Stimulated activated CD4-positive, alpha-beta T cell treated with anti-CD3 and anti-CD28 coated beads, Interleukin-1b, Interleukin-23, amount 100 ng/mL, for 48 hours (primary cell): ENCODE measurements around the gene SLC6A1.

Experiments used
- DNase-seq: peaks from one replicate; pipeline ENCODE4 v3.0.0-alpha.2; 2020

The SLC6A1 gene

DNA sequence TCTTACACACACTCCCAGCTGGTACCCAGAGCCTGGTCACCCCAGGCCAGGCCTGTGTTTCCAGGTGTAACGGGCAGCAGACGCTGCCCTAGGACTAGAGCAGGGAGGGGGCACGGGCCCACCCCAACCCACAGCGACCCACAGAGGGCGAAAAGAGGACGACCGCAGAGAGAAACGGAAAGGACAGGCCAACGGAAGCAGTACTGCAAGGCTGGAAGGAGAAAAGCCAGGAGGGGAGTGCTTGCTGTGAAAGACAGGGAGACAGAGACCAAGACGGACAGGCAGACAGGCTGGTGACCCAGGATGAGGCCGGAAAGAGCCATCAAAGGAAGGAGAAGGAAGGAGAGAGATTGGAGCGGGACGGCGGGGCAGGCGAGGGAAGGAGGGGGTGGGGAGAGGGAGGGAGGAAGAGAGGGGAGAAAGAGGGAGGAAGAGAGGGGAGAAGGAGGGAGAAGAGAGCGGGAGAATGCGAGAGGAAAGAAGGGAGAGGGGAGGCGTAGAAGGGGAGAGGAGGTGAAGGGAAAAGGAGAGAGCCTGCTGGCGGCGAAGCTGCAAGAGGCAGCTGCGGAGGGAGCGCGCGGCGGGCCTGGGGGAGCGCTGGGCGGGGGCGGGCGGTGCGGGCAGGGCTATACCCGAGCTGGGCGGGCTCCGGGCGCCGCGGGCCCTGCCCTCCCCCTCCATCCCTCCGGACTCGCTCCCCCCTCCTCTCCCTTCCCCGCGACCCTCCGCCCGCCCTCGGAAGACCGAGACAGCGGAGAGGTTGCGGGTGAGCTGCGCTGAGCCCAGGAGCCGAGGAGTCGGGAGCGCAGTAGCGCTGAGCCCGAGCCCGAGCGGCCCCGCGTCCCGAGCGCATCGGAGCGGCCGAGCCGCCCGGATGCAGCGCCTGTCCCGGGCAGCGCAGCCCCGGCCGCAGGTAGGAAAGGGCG, at the start of gene SLC6A1:
Gene SLC6A1 (plus strand): TSS at position 732 of the 926 bp plus-strand sequence. CDS start 24,464 bp downstream, outside the sequence.
- no peak for DNase-seq

DNA sequence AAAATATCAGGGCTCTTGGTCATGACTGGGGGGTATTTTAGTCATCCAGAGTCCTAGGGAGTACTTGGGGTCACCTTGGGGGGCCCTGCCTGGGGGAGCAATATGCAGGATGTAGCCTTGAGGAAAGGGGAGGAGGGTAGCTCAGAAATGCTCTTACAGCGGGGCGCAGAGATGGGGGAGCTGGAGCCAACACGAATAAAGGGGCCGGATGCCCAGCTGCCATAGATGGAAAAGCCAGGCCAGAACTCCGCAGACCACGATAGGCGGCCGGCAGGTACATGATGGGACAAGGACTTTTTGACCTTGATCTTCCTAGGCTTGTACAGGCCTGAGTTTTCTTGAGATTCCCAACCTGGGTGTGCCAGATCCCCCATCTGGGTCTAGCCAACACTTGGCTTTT, 47.7 kb upstream of the SLC6A1 start:
- DNase-seq, result no peak

DNA sequence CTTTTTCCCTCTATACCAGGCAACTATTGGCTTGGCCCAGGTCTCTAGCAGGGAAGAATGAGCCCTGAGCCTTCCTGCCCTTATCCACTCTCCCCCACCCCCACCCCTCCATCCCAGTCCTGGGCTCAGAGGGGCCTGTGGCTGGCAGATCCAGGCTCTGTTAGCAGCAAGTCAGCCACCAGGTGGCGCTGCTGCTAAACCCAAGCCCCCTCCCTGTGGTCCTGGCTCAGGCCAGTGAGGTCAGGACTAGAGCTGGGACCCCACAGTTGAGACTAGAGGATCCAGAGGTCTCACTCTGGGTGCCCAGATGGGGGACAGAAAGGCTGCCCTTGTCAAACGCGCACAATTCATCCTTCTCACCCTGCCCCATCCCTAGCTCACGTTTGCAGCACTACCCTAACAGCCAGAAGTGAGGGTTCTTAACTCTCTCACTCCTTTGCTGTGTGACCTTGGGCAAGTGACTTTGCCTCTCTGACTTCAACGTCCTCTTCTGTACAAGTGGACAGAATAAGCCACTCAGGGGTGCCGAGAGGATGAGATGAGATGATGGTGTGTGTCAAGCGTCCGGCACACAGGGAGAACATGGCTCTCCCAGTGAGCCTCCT, 46.8 kb upstream of the SLC6A1 start:
- DNase-seq, result peak; percentile 41

- DNase-seq, result no peak
Measured at GRCh38 chr3:10946526-10946925, 46.0 kb upstream of the SLC6A1 start.

GRCh38 chr3:10948326-10948725, 44.2 kb upstream of the SLC6A1 start:
- no peak for DNase-seq

- DNase-seq, result no peak
Measured at GRCh38 chr3:10949197-10949596, 43.4 kb upstream of the SLC6A1 start.

GRCh38 chr3:10950476-10951294, 41.9 kb upstream of the SLC6A1 start:
- DNase-seq, result no peak

DNA sequence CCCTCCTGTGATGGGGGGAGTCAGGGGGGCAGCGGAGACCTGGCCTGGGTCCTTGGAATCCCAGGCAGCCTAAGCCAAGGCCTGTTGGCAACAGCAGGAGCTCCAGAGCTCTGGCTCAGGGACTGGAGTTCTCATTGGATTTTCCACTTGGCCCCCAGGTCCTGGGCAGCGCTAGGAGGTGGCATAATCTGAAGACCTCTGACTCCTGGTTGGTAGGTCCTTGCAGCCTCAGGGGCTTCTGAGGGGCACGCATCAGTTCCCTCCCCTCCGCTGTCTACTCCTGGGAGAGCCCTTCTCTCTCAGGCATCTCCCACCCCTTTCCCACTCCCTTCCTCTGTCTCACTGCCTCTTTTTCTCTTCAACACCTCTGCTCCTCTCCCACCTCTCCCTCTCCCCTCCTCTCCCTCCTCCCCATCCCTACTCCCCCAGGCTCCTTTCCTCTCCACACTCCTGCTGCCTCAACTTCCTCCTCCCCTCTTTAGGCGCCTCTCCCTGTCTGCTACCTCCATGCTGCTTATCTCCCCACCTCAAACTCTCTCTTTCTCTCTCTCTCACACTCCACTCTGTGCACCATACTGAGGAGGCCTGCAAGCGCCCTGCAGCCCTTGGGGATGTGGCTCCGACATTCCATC, 41.1 kb upstream of the SLC6A1 start:
- DNase-seq, result no peak

GRCh38 chr3:10952525-10952924, 40.0 kb upstream of the SLC6A1 start:
- DNase-seq, result no peak

GRCh38 chr3:10954740-10955139, 37.8 kb upstream of the SLC6A1 start:
- DNase-seq, result no peak

DNA sequence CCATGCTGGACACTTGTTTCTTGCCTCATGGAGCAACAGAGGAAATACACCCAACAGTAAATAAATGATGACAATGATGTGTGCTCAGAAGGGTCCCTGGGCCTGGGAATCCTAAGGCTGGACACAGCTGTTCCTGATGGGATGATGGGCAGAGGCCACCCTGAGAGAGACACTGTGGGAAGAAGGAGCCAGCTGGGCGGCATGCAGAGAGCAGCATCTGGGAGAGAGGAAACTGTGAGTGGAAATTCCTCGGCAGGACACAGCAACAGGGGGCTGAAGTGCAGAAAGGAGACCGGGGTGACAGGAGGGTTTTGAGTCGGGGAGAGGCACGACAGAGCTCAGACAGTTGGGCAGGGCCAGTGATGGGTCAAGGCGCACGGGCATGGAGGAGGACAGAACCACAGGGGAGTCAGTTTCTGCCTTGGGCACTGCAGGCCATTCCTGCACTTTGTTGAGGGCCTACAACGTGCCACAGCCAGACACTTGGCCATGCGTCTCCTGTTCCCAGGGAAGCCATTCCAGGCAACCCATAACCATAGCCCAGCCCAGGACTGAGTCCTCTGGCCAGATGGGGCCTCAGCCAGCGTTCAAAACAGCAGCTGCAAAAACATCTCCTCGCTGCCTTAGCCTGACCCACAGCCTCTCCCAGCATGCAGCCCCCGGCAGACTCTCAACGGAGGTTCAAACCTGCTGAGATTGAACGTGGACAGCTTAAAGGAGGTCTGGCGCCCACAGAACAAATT, 36.7 kb upstream of the SLC6A1 start:
- no peak for DNase-seq

DNA sequence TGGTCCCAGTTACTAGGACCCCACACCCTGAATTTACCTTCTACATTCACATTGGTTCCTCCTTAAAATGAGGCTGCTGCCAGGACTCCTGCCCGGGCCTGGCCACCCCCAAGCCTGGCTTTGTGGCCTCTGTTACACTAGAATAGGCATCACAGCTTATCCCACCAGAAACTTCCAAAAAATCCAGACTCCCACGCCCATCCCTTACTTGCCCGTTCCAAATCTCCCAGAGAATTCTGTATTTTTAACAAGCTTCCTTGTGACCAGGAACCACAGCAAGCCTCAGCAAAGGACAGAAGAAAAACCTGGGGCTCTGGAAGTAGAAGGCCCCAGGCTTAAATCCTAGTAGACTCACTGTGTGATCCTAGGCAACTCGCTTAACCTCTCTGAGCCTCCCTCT, 36.0 kb upstream of the SLC6A1 start:
- no peak for DNase-seq

GRCh38 chr3:10956986-10957385, 35.6 kb upstream of the SLC6A1 start:
- DNase-seq, result no peak

DNA sequence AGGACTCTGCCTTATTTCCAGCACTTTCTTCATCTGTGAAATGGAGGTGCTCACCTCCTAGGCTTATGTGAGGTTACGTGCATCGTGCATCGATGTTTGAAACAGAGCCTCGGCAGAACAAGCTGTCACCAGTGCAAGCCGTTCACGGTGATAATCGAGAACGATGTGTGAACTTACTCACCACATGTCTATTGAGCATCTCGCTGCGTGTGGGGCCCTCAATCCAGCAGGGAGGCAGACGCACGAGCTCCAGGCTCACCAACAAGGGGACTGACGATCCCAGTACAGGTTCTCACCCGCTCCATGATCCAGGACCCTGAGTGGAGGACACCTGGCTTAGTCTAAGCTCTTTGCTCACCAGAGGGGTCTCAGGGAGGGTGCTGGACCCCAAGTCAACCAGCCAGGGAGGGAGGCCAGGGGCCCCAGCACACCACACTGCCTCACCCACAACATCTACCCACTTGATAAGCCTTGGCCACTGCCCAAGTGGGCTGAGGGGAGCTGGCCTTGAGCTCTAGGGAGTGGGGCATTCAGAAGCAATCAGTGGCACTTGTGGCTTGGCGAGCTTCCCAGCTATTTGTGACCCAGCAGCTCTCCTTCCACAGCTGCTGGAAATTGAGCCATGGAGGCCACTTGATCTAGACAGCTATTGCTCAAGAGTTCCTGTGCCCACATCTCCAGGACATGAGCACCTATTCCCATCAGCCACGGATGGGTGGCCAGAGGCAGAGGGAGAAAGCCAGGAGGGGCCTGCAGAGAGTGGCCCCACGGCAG, 34.4 kb upstream of the SLC6A1 start:
- DNase-seq, result no peak

DNA sequence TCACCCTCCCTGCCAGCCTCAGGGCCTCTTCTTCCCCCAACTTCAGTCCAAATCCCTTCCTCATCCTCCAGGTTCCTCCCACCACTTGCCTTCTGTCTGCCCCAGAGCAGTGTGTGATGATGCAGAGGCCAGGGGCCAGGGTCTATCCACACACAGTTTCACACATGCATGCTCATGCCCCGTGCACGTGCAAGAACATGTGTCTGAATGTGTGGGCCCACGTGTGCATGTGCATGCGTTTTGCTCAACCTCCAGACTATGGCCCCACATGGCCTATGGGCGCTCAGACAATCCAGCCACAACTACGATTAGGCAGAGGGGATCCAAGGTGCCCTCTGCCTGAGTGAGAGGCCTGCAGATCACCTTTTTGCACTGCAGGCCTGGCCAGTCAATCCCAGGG, 32.3 kb upstream of the SLC6A1 start:
- no peak for DNase-seq

- DNase-seq, result no peak
Measured at GRCh38 chr3:10961921-10962320, 30.6 kb upstream of the SLC6A1 start.

DNA sequence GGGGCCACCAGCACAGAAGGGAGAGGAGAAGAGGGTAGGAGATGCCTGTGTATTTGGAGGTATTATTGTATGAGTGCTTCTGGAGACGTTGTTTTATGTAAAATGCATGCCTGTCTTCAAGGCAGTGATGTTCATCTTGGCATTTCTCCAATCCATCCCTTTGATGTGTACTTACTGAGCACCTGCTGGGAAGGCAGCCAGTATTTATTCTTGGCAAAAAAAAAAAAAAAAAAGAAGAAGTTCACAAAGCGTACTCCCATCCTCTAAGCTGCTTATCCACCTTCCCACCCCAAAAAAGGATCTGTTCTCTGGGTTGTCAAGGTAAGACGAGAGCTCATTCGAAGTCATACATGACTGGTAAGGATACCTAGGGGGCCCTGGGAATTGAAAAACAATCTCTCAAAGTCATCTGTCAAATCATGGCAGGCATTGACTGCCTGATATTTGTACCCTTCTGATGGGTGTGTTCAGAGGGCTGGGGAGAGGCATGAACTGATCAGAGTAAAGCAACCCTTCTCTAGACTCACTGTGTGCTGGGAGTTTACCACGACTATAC, 30.0 kb upstream of the SLC6A1 start:
- no peak for DNase-seq

- DNase-seq, result no peak
Measured at GRCh38 chr3:10964537-10965167, 27.9 kb upstream of the SLC6A1 start.

- DNase-seq, result no peak
Measured at GRCh38 chr3:10968401-10968800, 24.1 kb upstream of the SLC6A1 start.

DNA sequence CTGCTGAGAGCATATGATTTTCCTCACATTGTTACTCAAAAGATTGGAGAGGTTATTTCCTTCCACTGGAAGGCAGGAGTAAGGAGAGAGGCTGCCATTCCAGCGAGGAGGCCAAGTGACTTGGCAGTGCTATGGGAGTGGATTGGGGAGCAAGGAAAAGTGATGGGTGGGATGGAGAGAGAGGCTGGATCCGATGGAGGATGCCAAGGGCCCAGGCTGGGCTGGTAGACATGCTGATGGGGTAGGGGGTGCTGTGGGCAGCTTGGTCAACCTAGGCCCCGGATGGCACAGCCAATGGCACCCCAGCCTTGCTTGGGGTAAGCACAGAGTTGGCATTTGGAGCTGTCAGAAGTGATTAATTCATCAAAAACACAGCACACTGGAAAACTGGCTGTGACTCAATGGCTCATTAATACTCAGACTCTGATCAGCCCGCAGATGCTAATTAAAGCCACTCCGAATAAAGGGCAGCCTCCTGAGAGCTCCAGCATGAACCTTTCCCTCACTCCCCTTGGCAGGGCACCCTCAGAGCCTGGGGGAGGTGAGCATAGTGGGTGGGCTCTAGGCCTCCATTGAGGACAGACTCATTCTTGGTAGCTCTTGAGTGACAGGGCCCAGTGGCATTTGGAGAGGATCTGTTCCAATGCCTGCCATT, 22.1 kb upstream of the SLC6A1 start:
- no peak for DNase-seq
